HG02642 (cell line): ENCODE measurements around the gene OR10A6.

ENCODE experiments used
- ATAC-seq: cut with Tn5 transposase; IDR thresholded peaks from one replicate; pipeline ENCODE4 v1.9.1; 2021; ENCODE audit warnings: mild to moderate bottlenecking; ENCODE audit not compliant: unreplicated experiment, poor library complexity

The OR10A6 gene

GRCh38 chr11:7882860-7883259 is 48.2 kb downstream of the OR10A6 start:
- ATAC-seq = no peak
